Measurements from ENCODE around the gene POU2F2. TPM values are rescaled to one million over a fixed set of nuclear protein-coding genes. Genes with fewer than 3 reads are reported as not detected.

Gene POU2F2
- total RNA-seq = under 0.01 TPM in 2 replicates

DNA sequence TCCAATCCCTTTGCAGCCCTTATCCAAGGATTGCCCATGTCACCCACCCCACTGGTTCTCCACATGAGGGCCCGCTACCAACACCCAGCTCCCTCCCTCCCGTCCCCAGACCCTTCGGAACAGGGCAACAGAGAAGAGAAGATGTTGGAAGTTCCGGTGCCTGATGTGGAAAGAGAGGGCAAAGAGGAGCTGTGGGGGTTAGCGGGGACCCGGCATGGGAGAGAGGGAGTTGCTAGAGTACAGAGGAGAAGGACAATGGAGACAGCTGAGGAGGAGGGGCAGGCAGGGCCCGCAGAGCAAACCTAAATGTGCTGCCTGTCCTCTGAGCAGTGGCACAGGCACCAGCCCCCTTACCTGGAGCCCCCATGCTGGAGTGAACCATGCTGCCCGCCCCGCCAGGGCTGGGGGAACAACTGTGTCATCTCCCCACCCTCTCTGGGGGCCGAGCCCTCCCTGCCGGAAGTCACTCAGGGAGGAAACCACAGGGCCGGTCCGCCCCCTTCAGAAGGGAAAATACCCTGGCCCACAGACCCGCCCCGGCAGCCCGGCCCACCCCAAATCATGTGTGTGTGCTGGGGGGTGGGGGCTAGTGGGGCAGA lies at the start of gene POU2F2:
TSS of gene POU2F2 (minus strand) at position 417 of the 599 bp plus-strand sequence. CDS start at position 382, 35 bp downstream.

DNA sequence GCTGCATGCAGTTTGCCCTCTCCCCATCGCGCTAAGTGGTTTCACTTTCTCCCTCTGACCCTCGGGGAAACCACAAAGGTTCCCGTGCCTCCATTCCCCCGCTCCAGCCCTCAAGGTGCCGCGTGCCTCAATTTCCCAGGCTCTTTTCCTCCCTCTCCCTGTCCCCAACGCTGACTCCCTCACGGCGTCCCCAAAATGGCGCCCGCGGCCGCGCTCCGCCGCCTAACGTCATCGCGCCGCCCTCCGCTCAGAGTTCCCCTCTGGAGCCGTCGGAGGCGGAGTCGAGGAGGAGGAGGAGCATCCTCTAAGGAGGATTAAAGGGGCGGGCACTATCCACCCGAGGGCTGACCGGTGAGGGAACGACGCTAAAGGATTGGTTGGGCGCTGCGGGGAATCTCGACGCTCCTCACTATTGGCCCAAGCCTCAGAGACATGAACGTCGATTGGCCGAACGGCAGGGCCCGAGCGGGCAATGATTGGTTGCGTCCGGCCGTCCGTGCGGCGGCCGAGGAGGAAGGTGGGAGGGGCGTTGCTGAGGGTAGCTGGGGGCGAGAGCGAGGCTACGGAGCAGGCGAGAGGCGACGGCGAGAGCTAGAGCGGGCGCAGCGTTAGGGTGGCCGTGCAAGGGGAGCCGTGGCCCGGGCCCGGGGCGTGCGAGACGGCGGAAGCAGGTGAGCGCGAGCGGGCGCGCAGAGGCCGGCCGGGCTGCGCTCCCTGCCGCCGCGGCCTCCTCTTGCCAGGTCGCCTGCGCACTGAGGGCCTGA lies 56.4 kb downstream of the POU2F2 start, which contains the start of gene ZNF574:
TSS of gene ZNF574 (plus strand) at position 551 of the 764 bp plus-strand sequence. CDS start 2,441 bp downstream, outside the sequence.

DNA sequence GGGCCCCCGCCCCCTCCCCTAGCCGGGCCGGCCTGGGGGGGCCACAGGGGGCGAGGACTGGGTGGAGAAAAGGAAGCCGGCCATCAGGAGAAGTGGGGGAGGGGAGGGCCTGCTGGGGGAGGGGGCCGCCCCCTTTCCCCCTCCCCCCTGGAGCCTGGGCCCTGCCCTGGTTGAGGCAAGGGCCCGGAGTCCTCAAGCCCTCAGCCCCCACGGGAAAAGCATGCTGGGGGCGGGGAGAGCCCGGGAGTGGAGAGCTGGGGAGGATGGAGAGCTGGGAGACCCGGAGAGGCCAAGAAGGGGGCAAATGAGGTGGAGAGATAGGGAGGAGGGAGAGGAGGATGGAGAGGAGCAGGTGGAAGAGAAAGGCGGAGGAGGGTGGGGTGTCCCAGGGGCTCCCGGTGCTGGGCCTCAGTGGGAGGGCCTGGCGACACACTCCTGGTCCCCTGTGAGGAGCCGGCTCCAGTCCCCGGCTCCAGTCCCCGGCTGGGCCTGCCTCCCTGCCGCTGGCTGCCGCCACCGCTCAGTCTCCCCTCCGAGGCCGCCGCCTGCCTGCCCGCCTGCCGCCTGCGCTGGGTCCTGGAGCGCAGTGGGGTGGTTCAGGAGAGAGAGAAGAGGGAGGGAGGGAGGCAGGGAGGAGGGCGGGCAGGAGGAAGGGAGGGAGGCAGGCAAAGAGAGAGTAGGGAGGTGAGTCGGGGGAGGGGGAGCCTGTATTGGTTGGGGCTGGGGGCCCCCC lies 62.5 kb downstream of the POU2F2 start, which contains the start of gene GRIK5:
TSS of gene GRIK5 (minus strand) at position 588 of the 733 bp plus-strand sequence. CDS start 4,436 bp downstream, outside the sequence.

Other genes with a start within 250 kb of the POU2F2 start
- gene ARHGEF1, start 249.3 kb downstream of the POU2F2 start, total RNA-seq = 23.9 and 26.2 TPM in 2 replicates
- under 0.01 and 0.09 TPM in 2 replicates for gene ERFL, start 204.0 kb downstream of the POU2F2 start, total RNA-seq
- gene RABAC1, start 173.1 kb downstream of the POU2F2 start, total RNA-seq = 312 and 378 TPM in 2 replicates
- gene ATP1A3, start 138.2 kb downstream of the POU2F2 start, total RNA-seq = under 0.01 and 0.09 TPM in 2 replicates
- gene GRIK5, start 62.2 kb downstream of the POU2F2 start, total RNA-seq = not detected in 2 replicates
- 5.4 and 7.1 TPM in 2 replicates for gene ZNF574, start 56.3 kb downstream of the POU2F2 start, total RNA-seq
- 13.2 and 13.7 TPM in 2 replicates for gene DEDD2, start 85.2 kb upstream of the POU2F2 start, total RNA-seq
- gene ZNF526, start 87.9 kb upstream of the POU2F2 start, total RNA-seq = 5.7 and 8.4 TPM in 2 replicates
- gene GSK3A, start 110.2 kb upstream of the POU2F2 start, total RNA-seq = 5.3 and 7.7 TPM in 2 replicates
- 8.1 and 13.7 TPM in 2 replicates for gene ERF, start 122.7 kb upstream of the POU2F2 start, total RNA-seq
- 7.1 and 13.9 TPM in 2 replicates for gene CIC, start 136.8 kb upstream of the POU2F2 start, total RNA-seq
- 0.09 and 0.14 TPM in 2 replicates for gene PRR19, start 169.7 kb upstream of the POU2F2 start, total RNA-seq
- gene PAFAH1B3, start 170.2 kb upstream of the POU2F2 start, total RNA-seq = 10.8 and 16.1 TPM in 2 replicates
- gene TMEM145, start 180.9 kb upstream of the POU2F2 start, total RNA-seq = not detected in 2 replicates
- 17.4 and 27.0 TPM in 2 replicates for gene MEGF8, start 193.2 kb upstream of the POU2F2 start, total RNA-seq